Measurements from ENCODE around the gene PRKAB1. TPM values are rescaled to one million over a fixed set of nuclear protein-coding genes. Genes with fewer than 3 reads are reported as not detected.

The PRKAB1 gene
- total RNA-seq, 1 donor from 2014 or later, result 22.7 TPM

- Histone ChIP-seq H3K4me2 (ENCODE audit: low read length) (no peak overlapping the region), H3K4me1 (ENCODE audit: insufficient read depth, low read length) (peaks cover 5% of the 10 kb centered on the region), H3K9me3 (ENCODE audit: insufficient read depth, low read depth, low read length) (no peaks in the 10 kb centered on the region), H2AFZ (ENCODE audit: low read depth, low read length) (no peak overlapping the region), H3K9ac (ENCODE audit: low read length) (no peak overlapping the region), H4K20me1 (ENCODE audit: insufficient read depth, low read length) (no peaks in the 10 kb centered on the region), H3K36me3 (ENCODE audit: insufficient read depth, low read length) (peaks cover 20% of the 10 kb centered on the region), H3K79me2 (ENCODE audit: insufficient read depth, low read length) (no peaks in the 10 kb centered on the region), H3K27ac (ENCODE audit: low read depth, low read length) (no peak overlapping the region), H3K4me3 (ENCODE audit: insufficient read depth, low read depth, low read length) (no peak overlapping the region), H3K27me3 (ENCODE audit: insufficient read depth, low read length) (no peaks in the 10 kb centered on the region)
- FAIRE-seq, result no peak
- H3K4me3 Mint-ChIP-seq (ENCODE audit: unreplicated experiment), result no peak overlapping the region
- TF ChIP-seq EZH2 (IDR thresholded peaks at IDR 0.05; ENCODE audit: insufficient read depth, low read length) (no peak), CTCF (IDR thresholded peaks at IDR 0.05; ENCODE audit: insufficient read depth, low read depth, low read length) (no peak)
- H3K27ac Mint-ChIP-seq (ENCODE audit: unreplicated experiment), result no peak overlapping the region
- H3K27me3 Mint-ChIP-seq (ENCODE audit: low read depth, unreplicated experiment), result no peaks in the 10 kb centered on the region
- peaks cover 7% of the 10 kb centered on the region for H3K36me3 Mint-ChIP-seq (ENCODE audit: low read depth, unreplicated experiment)
- H3K9me3 Mint-ChIP-seq (ENCODE audit: unreplicated experiment), result peaks cover 2% of the 10 kb centered on the region
- DNase-seq (ENCODE audit: low read depth), result no peak
- no peaks in the 10 kb centered on the region for H3K4me1 Mint-ChIP-seq (ENCODE audit: low read depth, unreplicated experiment)
Measured at GRCh38 chr12:119684711-119685369, 16.9 kb downstream of the PRKAB1 start.

DNA sequence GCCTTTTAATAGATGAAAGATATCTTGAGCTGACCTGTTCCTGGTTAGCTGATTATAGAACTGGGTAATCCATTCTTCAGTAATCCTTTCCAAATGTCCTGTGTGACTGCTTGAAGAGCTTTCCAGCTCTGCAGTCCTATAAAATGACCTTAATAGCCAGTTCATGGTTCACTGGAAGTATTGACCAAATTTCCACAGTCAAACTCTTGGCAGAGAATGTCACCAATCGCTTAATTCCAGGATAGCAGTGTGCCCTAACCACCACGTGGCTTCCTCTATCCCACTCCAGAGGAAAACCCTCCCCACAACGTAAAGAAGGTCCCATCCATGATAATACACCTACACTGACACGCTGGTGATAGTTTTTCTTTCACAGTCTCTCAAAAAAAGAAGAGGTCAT, 17.4 kb downstream of the PRKAB1 start:
- peaks cover 14% of the 10 kb centered on the region for H3K36me3 ChIP-seq (ENCODE audit: insufficient read depth, low read length)
- H2AFZ ChIP-seq (ENCODE audit: low read depth, low read length), result no peak overlapping the region
- Mint-ChIP-seq H3K9me3 (ENCODE audit: unreplicated experiment) (peaks cover 2% of the 10 kb centered on the region), H3K4me3 (ENCODE audit: unreplicated experiment) (no peak overlapping the region), H3K4me1 (ENCODE audit: low read depth, unreplicated experiment) (no peaks in the 10 kb centered on the region), H3K36me3 (ENCODE audit: low read depth, unreplicated experiment) (peaks cover 2% of the 10 kb centered on the region), H3K27me3 (ENCODE audit: low read depth, unreplicated experiment) (no peaks in the 10 kb centered on the region), H3K27ac (ENCODE audit: unreplicated experiment) (no peak overlapping the region)
- no peak for TF ChIP-seq EZH2 (IDR thresholded peaks at IDR 0.05; ENCODE audit: insufficient read depth, low read length)
- TF ChIP-seq CTCF (IDR thresholded peaks at IDR 0.05; ENCODE audit: insufficient read depth, low read depth, low read length), result no peak
- no peaks in the 10 kb centered on the region for H3K9me3 ChIP-seq (ENCODE audit: insufficient read depth, low read depth, low read length)
- H3K4me1 ChIP-seq (ENCODE audit: insufficient read depth, low read length), result peaks cover 5% of the 10 kb centered on the region
- H3K9ac ChIP-seq (ENCODE audit: low read length), result no peak overlapping the region
- FAIRE-seq (no peak), DNase-seq (ENCODE audit: low read depth) (no peak)
- H3K4me2 ChIP-seq (ENCODE audit: low read length), result no peak overlapping the region
- H3K27me3 ChIP-seq (ENCODE audit: insufficient read depth, low read length), result no peaks in the 10 kb centered on the region
- no peaks in the 10 kb centered on the region for H3K79me2 ChIP-seq (ENCODE audit: insufficient read depth, low read length)
- H3K27ac ChIP-seq (ENCODE audit: low read depth, low read length), result no peak overlapping the region
- H3K4me3 ChIP-seq (ENCODE audit: insufficient read depth, low read depth, low read length), result no peak overlapping the region
- H4K20me1 ChIP-seq (ENCODE audit: insufficient read depth, low read length), result no peaks in the 10 kb centered on the region

DNA sequence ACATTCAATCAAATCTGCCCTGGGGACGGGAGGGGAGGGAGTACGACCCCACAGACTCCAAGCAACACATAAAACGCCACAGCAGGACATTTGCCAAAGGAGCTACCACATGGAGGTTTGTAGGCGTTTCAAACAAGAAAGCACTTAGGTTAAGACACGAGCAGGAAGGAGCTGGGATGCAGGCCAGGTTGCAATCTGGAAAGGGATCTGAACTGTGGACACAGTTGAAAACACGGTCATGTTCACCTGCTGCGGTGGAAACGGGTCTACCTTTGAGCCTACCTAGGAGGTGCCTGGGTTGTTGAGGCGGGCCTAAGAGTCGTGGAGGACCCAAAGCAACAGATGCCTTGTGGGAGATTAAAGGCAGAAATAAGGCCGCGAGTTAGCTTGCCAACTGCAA, 18.4 kb downstream of the PRKAB1 start:
- H3K27me3 ChIP-seq (ENCODE audit: insufficient read depth, low read length), result no peaks in the 10 kb centered on the region
- H3K4me2 ChIP-seq (ENCODE audit: low read length), result no peak overlapping the region
- Mint-ChIP-seq H3K4me1 (ENCODE audit: low read depth, unreplicated experiment) (no peaks in the 10 kb centered on the region), H3K4me3 (ENCODE audit: unreplicated experiment) (no peak overlapping the region), H3K36me3 (ENCODE audit: low read depth, unreplicated experiment) (peaks cover 2% of the 10 kb centered on the region), H3K27me3 (ENCODE audit: low read depth, unreplicated experiment) (no peaks in the 10 kb centered on the region), H3K27ac (ENCODE audit: unreplicated experiment) (no peak overlapping the region), H3K9me3 (ENCODE audit: unreplicated experiment) (peaks cover 2% of the 10 kb centered on the region)
- H4K20me1 ChIP-seq (ENCODE audit: insufficient read depth, low read length), result no peaks in the 10 kb centered on the region
- peaks cover 5% of the 10 kb centered on the region for H3K36me3 ChIP-seq (ENCODE audit: insufficient read depth, low read length)
- FAIRE-seq (no peak), DNase-seq (ENCODE audit: low read depth) (no peak)
- TF ChIP-seq EZH2 (IDR thresholded peaks at IDR 0.05; ENCODE audit: insufficient read depth, low read length) (no peak), CTCF (IDR thresholded peaks at IDR 0.05; ENCODE audit: insufficient read depth, low read depth, low read length) (no peak)
- H3K4me3 ChIP-seq (ENCODE audit: insufficient read depth, low read depth, low read length), result no peak overlapping the region
- peaks cover 5% of the 10 kb centered on the region for H3K4me1 ChIP-seq (ENCODE audit: insufficient read depth, low read length)
- no peak overlapping the region for H3K27ac ChIP-seq (ENCODE audit: low read depth, low read length)
- H3K9me3 ChIP-seq (ENCODE audit: insufficient read depth, low read depth, low read length), result no peaks in the 10 kb centered on the region
- no peak overlapping the region for H3K9ac ChIP-seq (ENCODE audit: low read length)
- H3K79me2 ChIP-seq (ENCODE audit: insufficient read depth, low read length), result no peaks in the 10 kb centered on the region
- no peak overlapping the region for H2AFZ ChIP-seq (ENCODE audit: low read depth, low read length)
